ENCODE measurements around the gene CACNA2D3. TPM values are rescaled to one million over a fixed set of nuclear protein-coding genes. Genes with fewer than 3 reads are reported as not detected.

The CACNA2D3 gene
- polyA plus RNA-seq, 3 donors = 8.3 to 21.5 (median 10.4) TPM

- Mint-ChIP-seq H3K9me3 (peaks cover 0 to 2% (median 0%) of the 10 kb centered on the region in 7 donors), H3K4me1 (no peaks in the 10 kb centered on the region), H3K4me3 (no peak overlapping the region), H3K27me3 (ENCODE audit: low read depth in 3 of 3) (peaks cover 3 to 9% (median 3%) of the 10 kb centered on the region in 3 donors), H3K36me3 (no peaks in the 10 kb centered on the region), H3K27ac (no peak overlapping the region)
- H3K27ac ChIP-seq (ENCODE audit: low read depth in 1 of 2, low read length in 2 of 2) = no peak overlapping the region
- no peak overlapping the region for H3K9ac ChIP-seq (ENCODE audit: insufficient read depth, low read length, poor library complexity, severe bottlenecking)
- no peaks in the 10 kb centered on the region for H4K20me1 ChIP-seq (ENCODE audit: insufficient read depth, low read length)
- no peak overlapping the region for H3K4me2 ChIP-seq (replicated peaks; ENCODE audit: extremely low read depth, low read length, poor library complexity, severe bottlenecking)
- WGBS (ENCODE audit: insufficient coverage) = no CpG with 5 or more reads among the region's 1 CpG
- no peak for DNase-seq
- H3K27me3 ChIP-seq (ENCODE audit: control insufficient read depth in 2 of 2, insufficient read depth in 2 of 2, low read length in 2 of 2) = no peaks in the 10 kb centered on the region
- no peaks in the 10 kb centered on the region for H3K4me1 ChIP-seq (ENCODE audit: control insufficient read depth in 1 of 2, insufficient read depth in 2 of 2, low read length in 2 of 2)
- H3K36me3 ChIP-seq (replicated peaks in 1 of 2; ENCODE audit: control insufficient read depth in 1 of 2, insufficient read depth in 2 of 2, low read length in 2 of 2) = no peaks in the 10 kb centered on the region
- TF ChIP-seq CTCF (IDR thresholded peaks at IDR 0.05) = no peak
- no peak overlapping the region for H2AFZ ChIP-seq (ENCODE audit: insufficient read depth, low read depth, low read length, poor library complexity, severe bottlenecking)
- H3K4me3 ChIP-seq (replicated peaks in 1 of 3; ENCODE audit: low read depth in 2 of 3, low read length in 3 of 3) = no peak overlapping the region
- H3K79me2 ChIP-seq (ENCODE audit: insufficient read depth, low read length) = no peaks in the 10 kb centered on the region
- no peaks in the 10 kb centered on the region for H3K9me3 ChIP-seq (replicated peaks in 1 of 2; ENCODE audit: control insufficient read depth in 1 of 2, insufficient read depth in 1 of 2, low read length in 2 of 2)
- intact Hi-C loops (cut with micrococcal nuclease) = no loop called here
Observed at GRCh38 chr3:54366007-54366750, 243.8 kb downstream of the CACNA2D3 start.

DNA sequence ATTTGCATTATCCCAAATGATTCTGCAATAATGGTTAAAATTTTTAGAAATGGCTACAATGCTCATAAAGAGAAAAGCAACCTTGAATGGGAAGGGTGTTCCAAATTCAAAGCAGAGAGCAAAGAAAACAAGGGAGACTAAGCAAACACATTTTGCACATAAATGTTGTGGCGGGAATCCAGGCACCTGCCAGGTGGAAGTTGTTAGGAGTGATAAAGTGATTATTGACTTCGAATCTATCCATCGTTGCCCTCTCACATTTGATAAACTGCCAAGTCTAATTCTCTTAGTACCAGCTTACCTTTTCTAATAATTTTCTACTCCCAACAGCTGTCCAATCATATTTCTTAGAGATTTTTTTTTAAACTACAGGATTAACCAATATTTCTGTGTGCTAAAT, 244.5 kb downstream of the CACNA2D3 start:
- H3K4me1 Mint-ChIP-seq = no peaks in the 10 kb centered on the region
- H3K27ac Mint-ChIP-seq = no peak overlapping the region
- H3K9me3 Mint-ChIP-seq = peaks cover 0 to 2% (median 0%) of the 10 kb centered on the region in 7 donors
- Histone ChIP-seq H3K79me2 (ENCODE audit: insufficient read depth, low read length) (no peaks in the 10 kb centered on the region), H4K20me1 (ENCODE audit: insufficient read depth, low read length) (no peaks in the 10 kb centered on the region), H3K27me3 (ENCODE audit: control insufficient read depth in 2 of 2, insufficient read depth in 2 of 2, low read length in 2 of 2) (no peaks in the 10 kb centered on the region), H3K4me2 (replicated peaks; ENCODE audit: extremely low read depth, low read length, poor library complexity, severe bottlenecking) (no peak overlapping the region), H3K27ac (ENCODE audit: low read depth in 1 of 2, low read length in 2 of 2) (no peak overlapping the region), H3K9ac (ENCODE audit: insufficient read depth, low read length, poor library complexity, severe bottlenecking) (no peak overlapping the region), H3K36me3 (replicated peaks in 1 of 2; ENCODE audit: control insufficient read depth in 1 of 2, insufficient read depth in 2 of 2, low read length in 2 of 2) (no peaks in the 10 kb centered on the region), H3K9me3 (replicated peaks in 1 of 2; ENCODE audit: control insufficient read depth in 1 of 2, insufficient read depth in 1 of 2, low read length in 2 of 2) (no peaks in the 10 kb centered on the region), H3K4me1 (ENCODE audit: control insufficient read depth in 1 of 2, insufficient read depth in 2 of 2, low read length in 2 of 2) (no peaks in the 10 kb centered on the region), H3K4me3 (replicated peaks in 1 of 3; ENCODE audit: low read depth in 2 of 3, low read length in 3 of 3) (no peak overlapping the region), H2AFZ (ENCODE audit: insufficient read depth, low read depth, low read length, poor library complexity, severe bottlenecking) (no peak overlapping the region)
- no peaks in the 10 kb centered on the region for H3K36me3 Mint-ChIP-seq
- TF ChIP-seq CTCF (IDR thresholded peaks at IDR 0.05) = no peak
- intact Hi-C loops (cut with micrococcal nuclease) = no loop called here
- H3K4me3 Mint-ChIP-seq = no peak overlapping the region
- 100% methylated on average over 1 of the region's 3 CpGs for WGBS (ENCODE audit: insufficient coverage)
- no peak for DNase-seq
- H3K27me3 Mint-ChIP-seq (ENCODE audit: low read depth in 3 of 3) = peaks cover 3 to 7% (median 3%) of the 10 kb centered on the region in 3 donors

Measured in CD14-positive monocyte (primary cell).